T-helper 17 cell (primary cell): ENCODE data around the gene ACAD8. TPM values are rescaled to one million over a fixed set of nuclear protein-coding genes. Genes with fewer than 3 reads are reported as not detected.
"Not testable (repeated sequence)": the region's sequence is repeated elsewhere in the genome, so short reads cannot be mapped to it uniquely, and the experiment has no call there.

Source experiments
- ATAC-seq: fragments of 150-1000 bp; cut with Tn5 transposase; 2 replicates; pipeline ENCODE4 v1.10.0; 2021; ENCODE audit warnings: mild to moderate bottlenecking, moderate library complexity
- DNase-seq, 3 donors: peaks; one replicate each; pipeline versions ENCODE4 v3.0.0 to v3.0.0-alpha.2; 2020 to 2021
- H3K9me3 ChIP-seq: one replicate; pipeline ENCODE4 v1.7.0; 2013; ENCODE audit warnings: low read length, mild to moderate bottlenecking; ENCODE audit not compliant: control insufficient read depth, poor library complexity, severe bottlenecking
- H3K27ac Mint-ChIP-seq: one replicate; pipeline ENCODE4 v1.8.0; 2022; ENCODE audit warnings: mild to moderate bottlenecking, moderate library complexity, mixed read lengths
- H3K27me3 Mint-ChIP-seq: one replicate; pipeline ENCODE4 v1.8.0; 2022; ENCODE audit warnings: mixed read lengths
- H3K36me3 Mint-ChIP-seq: one replicate; pipeline ENCODE4 v1.8.0; 2022; ENCODE audit warnings: low read depth, mixed read lengths
- H3K4me1 Mint-ChIP-seq: one replicate; pipeline ENCODE4 v1.8.0; 2022; ENCODE audit warnings: mild to moderate bottlenecking, mixed read lengths
- H3K4me3 Mint-ChIP-seq: one replicate; pipeline ENCODE4 v1.8.0; 2022; ENCODE audit warnings: mild to moderate bottlenecking, moderate library complexity, mixed read lengths
- total RNA-seq, 4 donors: library from RNA in 2 of 4; stranded (reverse) in 2 of 4; gene quantifications; one replicate each; pipeline ENCODE4 v1.2.3 and lab custom pipeline; 2022 to 2026

Gene ACAD8
- total RNA-seq, 2 donors from 2014 or later: 20.3 to 23.6 TPM

GRCh38 chr11:134276396-134277182 lies 23.2 kb downstream of the ACAD8 start:
- peak overlapping the region; percentile 93 for H3K27ac Mint-ChIP-seq
- ATAC-seq (no peak), DNase-seq (no peak)
- peaks cover 27% of the 10 kb centered on the region for H3K4me1 Mint-ChIP-seq
- peak overlapping the region; percentile 99 for H3K4me3 Mint-ChIP-seq
- no peaks in the 10 kb centered on the region for H3K9me3 ChIP-seq
- peaks cover 2% of the 10 kb centered on the region for H3K36me3 Mint-ChIP-seq
- no peaks in the 10 kb centered on the region for H3K27me3 Mint-ChIP-seq

- Mint-ChIP-seq H3K27me3 (no peaks in the 10 kb centered on the region), H3K4me3 (peak overlapping the region; percentile 90)
Observed at GRCh38 chr11:134277183-134278001, 24.0 kb downstream of the ACAD8 start.

GRCh38 chr11:134278356-134278755 lies 25.0 kb downstream of the ACAD8 start:
- H3K27me3 Mint-ChIP-seq: no peaks in the 10 kb centered on the region
- no peak overlapping the region for H3K27ac Mint-ChIP-seq
- peaks cover 20% of the 10 kb centered on the region for H3K4me1 Mint-ChIP-seq
- no peak for ATAC-seq
- peak overlapping the region; percentile 19 for H3K4me3 Mint-ChIP-seq
- peaks cover 2% of the 10 kb centered on the region for H3K36me3 Mint-ChIP-seq
- no peaks in the 10 kb centered on the region for H3K9me3 ChIP-seq
- no peak for DNase-seq

More at GRCh38 chr11:134277183-134278001, 24.0 kb downstream of the ACAD8 start:
- no peak for ATAC-seq
- DNase-seq: no peak
- H3K9me3 ChIP-seq: no peaks in the 10 kb centered on the region
- H3K4me1 Mint-ChIP-seq: peaks cover 25% of the 10 kb centered on the region
- H3K27ac Mint-ChIP-seq: peak overlapping the region; percentile 41
- peaks cover 2% of the 10 kb centered on the region for H3K36me3 Mint-ChIP-seq

- H3K27ac Mint-ChIP-seq, H3K27me3 Mint-ChIP-seq, H3K36me3 Mint-ChIP-seq, H3K9me3 ChIP-seq, ATAC-seq, H3K4me1 Mint-ChIP-seq, H3K4me3 Mint-ChIP-seq, DNase-seq: not testable (repeated sequence)
Observed at GRCh38 chr11:134281635-134282034, 28.3 kb downstream of the ACAD8 start.

GRCh38 chr11:134282121-134283045 lies 29.0 kb downstream of the ACAD8 start:
- no peak overlapping the region for H3K4me3 Mint-ChIP-seq
- H3K27me3 Mint-ChIP-seq: no peaks in the 10 kb centered on the region
- DNase-seq (no peak), ATAC-seq (no peak)
- H3K27ac Mint-ChIP-seq: no peak overlapping the region
- H3K4me1 Mint-ChIP-seq: peaks cover 4% of the 10 kb centered on the region
- H3K36me3 Mint-ChIP-seq: no peaks in the 10 kb centered on the region
- no peaks in the 10 kb centered on the region for H3K9me3 ChIP-seq

GRCh38 chr11:134283461-134284230 lies 30.3 kb downstream of the ACAD8 start:
- Mint-ChIP-seq H3K27me3 (no peaks in the 10 kb centered on the region), H3K36me3 (no peaks in the 10 kb centered on the region), H3K4me1 (peaks cover 4% of the 10 kb centered on the region), H3K4me3 (no peak overlapping the region), H3K27ac (no peak overlapping the region)
- no peak for ATAC-seq
- DNase-seq: no peak
- no peaks in the 10 kb centered on the region for H3K9me3 ChIP-seq

- ATAC-seq: not testable (repeated sequence)
Observed at GRCh38 chr11:134284349-134284748, 31.0 kb downstream of the ACAD8 start.

GRCh38 chr11:134287561-134287960 lies 34.2 kb downstream of the ACAD8 start:
- no peak for ATAC-seq
- no peaks in the 10 kb centered on the region for H3K9me3 ChIP-seq
- H3K27me3 Mint-ChIP-seq: no peaks in the 10 kb centered on the region
- peaks cover 2% of the 10 kb centered on the region for H3K4me1 Mint-ChIP-seq
- no peak overlapping the region for H3K4me3 Mint-ChIP-seq
- no peaks in the 10 kb centered on the region for H3K36me3 Mint-ChIP-seq
- no peak overlapping the region for H3K27ac Mint-ChIP-seq
- no peak for DNase-seq

More at GRCh38 chr11:134284349-134284748, 31.0 kb downstream of the ACAD8 start:
- not testable (repeated sequence) for DNase-seq, H3K9me3 ChIP-seq, H3K27ac Mint-ChIP-seq, H3K4me3 Mint-ChIP-seq, H3K36me3 Mint-ChIP-seq, H3K27me3 Mint-ChIP-seq, H3K4me1 Mint-ChIP-seq

- no peak overlapping the region for H3K27ac Mint-ChIP-seq
- H3K4me3 Mint-ChIP-seq: no peak overlapping the region
- no peaks in the 10 kb centered on the region for H3K9me3 ChIP-seq
- no peaks in the 10 kb centered on the region for H3K27me3 Mint-ChIP-seq
- ATAC-seq (no peak), DNase-seq (no peak)
- peaks cover 2% of the 10 kb centered on the region for H3K4me1 Mint-ChIP-seq
- H3K36me3 Mint-ChIP-seq: no peaks in the 10 kb centered on the region
Observed at GRCh38 chr11:134288486-134288885, 35.1 kb downstream of the ACAD8 start.

GRCh38 chr11:134289167-134289566 lies 35.8 kb downstream of the ACAD8 start:
- H3K27me3 Mint-ChIP-seq: no peaks in the 10 kb centered on the region
- peaks cover 2% of the 10 kb centered on the region for H3K4me1 Mint-ChIP-seq
- ATAC-seq (no peak), DNase-seq (no peak)
- H3K27ac Mint-ChIP-seq: no peak overlapping the region
- H3K36me3 Mint-ChIP-seq: no peaks in the 10 kb centered on the region
- H3K9me3 ChIP-seq: no peaks in the 10 kb centered on the region
- H3K4me3 Mint-ChIP-seq: no peak overlapping the region

- Mint-ChIP-seq H3K27me3 (no peaks in the 10 kb centered on the region), H3K27ac (no peak overlapping the region)
Observed at GRCh38 chr11:134289789-134290188, 36.4 kb downstream of the ACAD8 start.

GRCh38 chr11:134290646-134291045 lies 37.3 kb downstream of the ACAD8 start:
- peaks cover 7% of the 10 kb centered on the region for H3K4me1 Mint-ChIP-seq
- no peaks in the 10 kb centered on the region for H3K36me3 Mint-ChIP-seq
- DNase-seq (no peak), ATAC-seq (no peak)
- no peak overlapping the region for H3K27ac Mint-ChIP-seq
- H3K27me3 Mint-ChIP-seq: no peaks in the 10 kb centered on the region
- no peak overlapping the region for H3K4me3 Mint-ChIP-seq
- H3K9me3 ChIP-seq: no peaks in the 10 kb centered on the region

More at GRCh38 chr11:134289789-134290188, 36.4 kb downstream of the ACAD8 start:
- DNase-seq (no peak), ATAC-seq (no peak)
- Mint-ChIP-seq H3K4me3 (no peak overlapping the region), H3K4me1 (peaks cover 7% of the 10 kb centered on the region), H3K36me3 (no peaks in the 10 kb centered on the region)
- H3K9me3 ChIP-seq: no peaks in the 10 kb centered on the region
